KMS-11 (cell line): Measurements from ENCODE around the gene B3GNT3.

Experiments
- H2AFZ ChIP-seq: fragments of 200-600 bp; sonication (generic); 2 replicates; pipeline ENCODE4 v1.6.1; 2016; ENCODE audit warnings: antibody characterized with exemption, mixed run types, low read depth
- H3K27ac ChIP-seq: fragments of 200-600 bp; sonication (generic); 2 replicates; pipeline ENCODE4 v1.6.1; 2016; ENCODE audit warnings: mild to moderate bottlenecking, mixed run types
- H3K27me3 ChIP-seq: fragments of 200-600 bp; sonication (generic); 2 replicates; pipeline ENCODE4 v1.6.1; 2017; ENCODE audit warnings: mild to moderate bottlenecking, low read depth, mixed run types, moderate library complexity; ENCODE audit not compliant: insufficient read depth
- H3K36me3 ChIP-seq: fragments of 200-600 bp; sonication (generic); 2 replicates; pipeline ENCODE4 v1.6.1; 2017; ENCODE audit warnings: mild to moderate bottlenecking, mixed run types; ENCODE audit not compliant: insufficient read depth
- H3K4me1 ChIP-seq: fragments of 200-600 bp; sonication (generic); 2 replicates; pipeline ENCODE4 v1.6.1; 2016; ENCODE audit warnings: mild to moderate bottlenecking, low read depth, mixed run types; ENCODE audit not compliant: poor library complexity, severe bottlenecking
- H3K4me2 ChIP-seq: fragments of 200-600 bp; sonication (generic); 2 replicates; pipeline ENCODE4 v1.7.0; 2016; ENCODE audit warnings: mild to moderate bottlenecking, mixed run types
- H3K4me3 ChIP-seq: fragments of 200-600 bp; sonication (generic); IDR thresholded peaks from 2 replicates; pipeline ENCODE4 v1.6.1; 2017; ENCODE audit warnings: low read depth, low read length, mixed read lengths; ENCODE audit not compliant: insufficient read depth
- H3K79me2 ChIP-seq: fragments of 200-600 bp; sonication (generic); 2 replicates; pipeline ENCODE4 v1.6.1; 2016; ENCODE audit warnings: low read depth, mixed run types; ENCODE audit not compliant: insufficient read depth
- H3K9ac ChIP-seq: fragments of 200-600 bp; sonication (generic); 2 replicates; pipeline ENCODE4 v1.6.1; 2016; ENCODE audit warnings: mild to moderate bottlenecking, mixed run types
- H4K20me1 ChIP-seq: fragments of 200-600 bp; sonication (generic); 2 replicates; pipeline ENCODE4 v1.6.1; 2016; ENCODE audit warnings: mild to moderate bottlenecking, mixed run types; ENCODE audit not compliant: insufficient read depth
- TF ChIP-seq, protein P1 (sequence below): fragments of 200-600 bp; sonication (generic); conservative IDR thresholded peaks from 2 replicates; pipeline ENCODE4 v1.6.1; 2017; ENCODE audit warnings: low read depth, mild to moderate bottlenecking, antibody characterized with exemption, low read length, moderate library complexity, mixed read lengths

B3GNT3 gene

DNA sequence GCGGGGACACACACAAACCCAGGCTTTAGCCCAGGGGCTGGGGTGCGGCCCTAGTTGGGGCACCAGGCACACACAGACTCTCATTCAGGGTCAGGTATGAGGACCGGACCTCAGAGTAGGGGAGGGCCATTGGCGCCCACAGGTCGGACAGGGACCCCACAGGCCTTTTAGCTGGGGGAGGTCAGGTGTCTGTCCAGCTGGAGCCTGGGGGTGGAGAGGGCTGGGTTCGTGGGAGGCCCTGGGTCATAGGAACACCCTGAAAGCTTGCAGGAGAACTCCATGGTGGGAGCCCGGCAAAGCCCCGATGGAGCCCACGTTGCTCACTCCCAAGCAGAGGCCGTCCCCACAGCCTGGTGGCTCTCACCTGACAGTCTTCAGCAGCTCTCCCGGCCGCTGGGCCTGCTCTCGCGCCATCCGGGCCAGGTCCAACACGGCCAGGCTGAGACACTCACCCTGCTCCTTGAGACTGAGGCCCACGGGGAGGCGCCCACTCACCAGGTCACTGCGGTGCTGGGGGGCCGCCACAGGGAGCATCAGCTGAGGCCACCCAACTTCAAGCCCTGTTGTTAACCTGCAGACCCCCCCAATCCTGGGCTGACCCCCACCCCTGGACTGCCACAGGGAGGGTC is 47.8 kb downstream of the B3GNT3 start:
- H3K79me2 ChIP-seq: peaks cover 11% of the 10 kb centered on the region
- H3K4me3 ChIP-seq: no peak overlapping the region
- TF ChIP-seq, protein P1, sequence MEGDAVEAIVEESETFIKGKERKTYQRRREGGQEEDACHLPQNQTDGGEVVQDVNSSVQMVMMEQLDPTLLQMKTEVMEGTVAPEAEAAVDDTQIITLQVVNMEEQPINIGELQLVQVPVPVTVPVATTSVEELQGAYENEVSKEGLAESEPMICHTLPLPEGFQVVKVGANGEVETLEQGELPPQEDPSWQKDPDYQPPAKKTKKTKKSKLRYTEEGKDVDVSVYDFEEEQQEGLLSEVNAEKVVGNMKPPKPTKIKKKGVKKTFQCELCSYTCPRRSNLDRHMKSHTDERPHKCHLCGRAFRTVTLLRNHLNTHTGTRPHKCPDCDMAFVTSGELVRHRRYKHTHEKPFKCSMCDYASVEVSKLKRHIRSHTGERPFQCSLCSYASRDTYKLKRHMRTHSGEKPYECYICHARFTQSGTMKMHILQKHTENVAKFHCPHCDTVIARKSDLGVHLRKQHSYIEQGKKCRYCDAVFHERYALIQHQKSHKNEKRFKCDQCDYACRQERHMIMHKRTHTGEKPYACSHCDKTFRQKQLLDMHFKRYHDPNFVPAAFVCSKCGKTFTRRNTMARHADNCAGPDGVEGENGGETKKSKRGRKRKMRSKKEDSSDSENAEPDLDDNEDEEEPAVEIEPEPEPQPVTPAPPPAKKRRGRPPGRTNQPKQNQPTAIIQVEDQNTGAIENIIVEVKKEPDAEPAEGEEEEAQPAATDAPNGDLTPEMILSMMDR: no peak
- H4K20me1 ChIP-seq: no peaks in the 10 kb centered on the region
- H3K36me3 ChIP-seq: no peaks in the 10 kb centered on the region
- H3K27me3 ChIP-seq: no peaks in the 10 kb centered on the region
- H3K4me2 ChIP-seq: no peak overlapping the region
- no peak overlapping the region for H3K27ac ChIP-seq
- H2AFZ ChIP-seq: no peak overlapping the region
- peaks cover 10% of the 10 kb centered on the region for H3K4me1 ChIP-seq
- H3K9ac ChIP-seq: no peak overlapping the region

DNA sequence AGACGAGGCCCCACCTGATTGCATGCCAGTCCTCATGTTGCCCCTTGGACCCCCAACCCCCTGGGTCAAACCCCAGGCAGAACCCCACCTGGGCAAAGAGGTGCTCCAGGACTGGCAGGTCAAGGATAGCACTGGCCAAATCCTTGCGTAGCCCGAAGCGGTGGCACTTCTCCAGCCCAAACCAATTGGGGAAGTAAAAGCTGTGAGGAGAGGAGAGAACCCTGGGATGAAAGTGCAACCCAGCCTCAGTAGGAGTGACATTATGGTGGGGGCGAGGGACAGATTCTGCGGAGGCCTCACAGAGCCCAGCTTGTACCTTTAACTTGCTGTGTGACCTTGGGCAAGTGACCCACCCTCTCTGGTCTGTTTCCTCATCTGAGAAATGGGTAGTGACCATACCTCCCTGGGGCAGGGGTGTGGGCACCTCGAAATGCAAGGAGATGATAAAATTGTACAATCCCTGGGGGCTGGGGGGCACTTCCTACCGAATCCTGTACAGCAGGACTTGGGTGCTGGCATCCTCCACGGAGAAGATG is 48.4 kb downstream of the B3GNT3 start:
- TF ChIP-seq, protein P1: no peak
- Histone ChIP-seq H3K4me3 (no peak overlapping the region), H4K20me1 (no peaks in the 10 kb centered on the region), H3K4me1 (peaks cover 16% of the 10 kb centered on the region), H2AFZ (no peak overlapping the region), H3K9ac (no peak overlapping the region), H3K27ac (no peak overlapping the region), H3K36me3 (no peaks in the 10 kb centered on the region), H3K4me2 (no peak overlapping the region), H3K27me3 (no peaks in the 10 kb centered on the region), H3K79me2 (peaks cover 11% of the 10 kb centered on the region)

DNA sequence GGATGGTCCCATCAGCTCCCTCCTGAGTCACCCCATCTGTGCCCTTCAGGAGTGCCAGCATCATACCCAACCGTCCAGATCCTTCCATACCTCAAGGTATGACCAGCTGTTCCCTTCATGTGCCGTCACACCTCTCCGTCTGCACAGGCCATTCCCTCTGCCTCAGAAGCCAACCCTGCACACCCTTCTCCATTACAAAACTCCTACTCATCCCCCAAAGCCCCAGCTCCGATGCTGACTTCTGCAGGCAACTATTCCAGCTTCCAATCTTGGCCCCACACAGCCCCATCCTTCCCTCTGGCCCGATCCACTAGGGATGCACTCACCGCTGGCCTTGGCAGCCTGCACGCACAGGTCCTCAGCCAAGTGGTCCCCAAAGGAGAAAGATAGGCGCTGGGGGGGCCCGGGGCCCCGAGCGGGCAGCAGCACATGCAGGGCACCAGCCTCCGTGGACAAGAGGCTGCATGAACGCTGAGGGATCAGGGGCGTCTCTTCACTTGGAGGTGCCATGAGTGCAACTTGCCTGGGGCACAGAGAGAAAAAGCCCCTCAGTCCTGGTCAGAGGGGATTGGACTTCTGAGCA is 49.1 kb downstream of the B3GNT3 start:
- TF ChIP-seq, protein P1: no peak
- Histone ChIP-seq H3K36me3 (no peaks in the 10 kb centered on the region), H3K27me3 (no peaks in the 10 kb centered on the region), H4K20me1 (no peaks in the 10 kb centered on the region), H3K4me3 (no peak overlapping the region), H3K4me2 (no peak overlapping the region), H2AFZ (no peak overlapping the region), H3K79me2 (peaks cover 11% of the 10 kb centered on the region), H3K27ac (no peak overlapping the region), H3K4me1 (peaks cover 21% of the 10 kb centered on the region), H3K9ac (no peak overlapping the region)

DNA sequence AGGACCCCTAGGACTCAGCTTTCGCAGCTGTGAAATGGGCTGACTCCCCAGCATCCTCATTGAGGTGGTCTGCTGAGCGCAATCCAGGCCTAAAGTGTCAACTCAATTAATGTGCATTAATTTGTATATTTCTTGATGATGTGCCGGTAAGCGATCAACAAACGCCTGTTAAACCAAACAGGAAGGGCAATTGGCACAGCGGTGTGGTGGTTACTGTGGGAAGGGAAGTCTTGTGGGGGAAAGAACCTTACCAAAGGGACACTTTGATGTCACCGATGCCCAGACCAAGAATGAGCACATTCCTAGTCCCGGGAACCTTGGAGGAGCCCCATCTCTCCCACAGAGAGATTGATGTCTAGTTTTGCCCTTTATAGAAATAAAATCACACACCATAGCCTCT is 51.2 kb downstream of the B3GNT3 start:
- Histone ChIP-seq H3K79me2 (peaks cover 11% of the 10 kb centered on the region), H4K20me1 (no peaks in the 10 kb centered on the region), H3K27ac (no peak overlapping the region), H3K4me2 (no peak overlapping the region), H3K36me3 (no peaks in the 10 kb centered on the region), H3K9ac (no peak overlapping the region), H2AFZ (no peak overlapping the region), H3K27me3 (no peaks in the 10 kb centered on the region), H3K4me3 (no peak overlapping the region), H3K4me1 (peaks cover 25% of the 10 kb centered on the region)
- TF ChIP-seq, protein P1: no peak
